ENCODE measurements around the gene CYBA.
A peak's percentile ranks its signal among the peaks of the same experiment; 100 is the strongest.

Gene CYBA

DNA sequence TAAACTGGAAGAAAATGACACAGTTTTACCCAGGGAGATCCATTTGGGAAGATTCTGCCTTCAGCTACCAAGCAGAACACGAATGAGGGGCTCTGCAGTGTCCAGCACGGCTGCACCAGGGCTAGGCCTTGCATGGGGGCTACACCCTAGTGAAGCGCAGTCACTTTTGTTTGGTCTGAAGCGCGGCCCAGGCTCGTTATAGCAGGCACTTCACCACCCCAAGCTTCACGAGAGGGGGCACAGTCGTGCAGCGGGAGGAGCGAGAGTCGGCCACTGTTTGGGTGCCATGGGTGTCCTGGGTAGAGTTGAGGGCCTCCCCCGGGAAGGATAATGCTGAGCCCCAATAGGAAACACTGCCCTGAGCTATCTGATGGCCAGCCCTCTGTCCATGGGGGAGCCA, 34.1 kb downstream of the CYBA start:
- no peak overlapping the region for H3K27ac ChIP-seq
- POLR2A ChIA-PET (ENCODE audit: low non-redundant PET): no interaction called here
- CTCF ChIA-PET: interaction anchor here (1.0 kb wide), 1 partner anchor 9 kb away, joined by 6 read pairs; no protein-coding TSS in a partner anchor

DNA sequence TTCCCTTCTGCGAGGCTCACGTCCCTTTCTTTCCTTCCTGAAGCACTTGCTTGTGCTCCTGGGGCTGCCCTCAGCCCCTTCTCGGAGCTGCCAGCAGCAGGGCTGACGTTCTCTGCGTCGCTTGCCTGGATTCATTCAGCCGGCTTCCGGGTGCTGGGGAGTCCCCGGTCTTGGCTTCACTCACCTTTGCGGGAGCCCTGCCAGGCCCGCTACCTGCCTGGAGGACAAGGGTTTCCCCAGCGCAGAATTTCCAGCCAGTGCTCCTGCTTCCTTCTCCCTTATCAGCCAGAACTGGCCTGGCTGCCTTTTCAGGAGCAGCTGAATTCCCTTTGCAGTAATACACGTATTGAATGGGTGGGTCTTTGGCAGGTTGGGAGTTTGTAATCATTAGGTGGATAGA, 34.5 kb downstream of the CYBA start:
- CTCF ChIA-PET: no interaction called here
- peak overlapping the region; percentile 14 for H3K27ac ChIP-seq

More for the DNA sequence above, 34.1 kb downstream of the CYBA start:
- TF ChIP-seq, protein P1, sequence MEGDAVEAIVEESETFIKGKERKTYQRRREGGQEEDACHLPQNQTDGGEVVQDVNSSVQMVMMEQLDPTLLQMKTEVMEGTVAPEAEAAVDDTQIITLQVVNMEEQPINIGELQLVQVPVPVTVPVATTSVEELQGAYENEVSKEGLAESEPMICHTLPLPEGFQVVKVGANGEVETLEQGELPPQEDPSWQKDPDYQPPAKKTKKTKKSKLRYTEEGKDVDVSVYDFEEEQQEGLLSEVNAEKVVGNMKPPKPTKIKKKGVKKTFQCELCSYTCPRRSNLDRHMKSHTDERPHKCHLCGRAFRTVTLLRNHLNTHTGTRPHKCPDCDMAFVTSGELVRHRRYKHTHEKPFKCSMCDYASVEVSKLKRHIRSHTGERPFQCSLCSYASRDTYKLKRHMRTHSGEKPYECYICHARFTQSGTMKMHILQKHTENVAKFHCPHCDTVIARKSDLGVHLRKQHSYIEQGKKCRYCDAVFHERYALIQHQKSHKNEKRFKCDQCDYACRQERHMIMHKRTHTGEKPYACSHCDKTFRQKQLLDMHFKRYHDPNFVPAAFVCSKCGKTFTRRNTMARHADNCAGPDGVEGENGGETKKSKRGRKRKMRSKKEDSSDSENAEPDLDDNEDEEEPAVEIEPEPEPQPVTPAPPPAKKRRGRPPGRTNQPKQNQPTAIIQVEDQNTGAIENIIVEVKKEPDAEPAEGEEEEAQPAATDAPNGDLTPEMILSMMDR (conservative IDR thresholded peaks at IDR 0.05; ENCODE audit: low read depth): no peak
- no peak for DNase-seq (ENCODE audit: low spot score)

DNA sequence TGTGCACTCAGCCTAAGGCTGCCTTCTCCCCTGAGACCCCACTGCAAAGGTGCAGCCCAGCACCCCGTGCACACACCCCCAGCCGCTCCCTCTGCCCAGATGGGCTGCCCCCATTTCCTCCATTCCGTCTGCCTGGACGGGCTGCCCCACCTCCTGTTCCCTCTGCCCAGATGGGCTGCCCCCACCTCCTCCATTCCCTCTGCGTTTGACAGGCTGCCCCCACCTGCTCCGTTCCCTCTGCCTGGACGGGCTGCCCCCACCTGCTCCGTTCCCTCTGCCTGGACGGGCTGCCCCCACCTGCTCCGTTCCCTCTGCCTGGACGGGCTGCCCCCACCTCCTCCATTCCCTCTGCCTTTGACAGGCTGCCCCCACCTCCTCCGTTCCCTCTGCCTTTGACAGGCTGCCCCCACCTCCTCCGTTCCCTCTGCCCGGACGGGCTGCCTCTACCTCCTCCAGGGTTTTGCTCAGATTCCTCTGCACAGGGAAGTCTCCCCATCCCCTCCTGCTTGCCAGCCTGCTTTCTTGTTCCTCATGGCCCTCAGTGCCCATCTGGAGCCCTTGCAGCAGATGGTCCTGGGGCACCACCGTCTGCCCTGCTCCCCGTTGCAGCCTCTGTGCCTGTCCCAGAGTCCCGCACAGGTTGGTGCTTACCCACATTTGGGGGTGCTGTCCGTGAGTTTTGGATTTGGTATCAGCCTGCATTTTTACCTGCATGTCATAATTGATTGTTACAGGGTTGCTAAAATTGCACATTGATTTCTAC, 35.9 kb downstream of the CYBA start:
- TF ChIP-seq, protein P1 (conservative IDR thresholded peaks at IDR 0.05; ENCODE audit: low read depth): no peak
- H3K27ac ChIP-seq: peak overlapping the region; percentile 14; the same call in 1 of the 2 replicates
- ChIA-PET POLR2A (ENCODE audit: low non-redundant PET) (no interaction called here), CTCF (no interaction called here)
- no peak for DNase-seq (ENCODE audit: low spot score)

More for the DNA sequence above, 34.5 kb downstream of the CYBA start:
- POLR2A ChIA-PET (ENCODE audit: low non-redundant PET): no interaction called here
- DNase-seq (ENCODE audit: low spot score): no peak
- TF ChIP-seq, protein P1 (conservative IDR thresholded peaks at IDR 0.05; ENCODE audit: low read depth): no peak

DNA sequence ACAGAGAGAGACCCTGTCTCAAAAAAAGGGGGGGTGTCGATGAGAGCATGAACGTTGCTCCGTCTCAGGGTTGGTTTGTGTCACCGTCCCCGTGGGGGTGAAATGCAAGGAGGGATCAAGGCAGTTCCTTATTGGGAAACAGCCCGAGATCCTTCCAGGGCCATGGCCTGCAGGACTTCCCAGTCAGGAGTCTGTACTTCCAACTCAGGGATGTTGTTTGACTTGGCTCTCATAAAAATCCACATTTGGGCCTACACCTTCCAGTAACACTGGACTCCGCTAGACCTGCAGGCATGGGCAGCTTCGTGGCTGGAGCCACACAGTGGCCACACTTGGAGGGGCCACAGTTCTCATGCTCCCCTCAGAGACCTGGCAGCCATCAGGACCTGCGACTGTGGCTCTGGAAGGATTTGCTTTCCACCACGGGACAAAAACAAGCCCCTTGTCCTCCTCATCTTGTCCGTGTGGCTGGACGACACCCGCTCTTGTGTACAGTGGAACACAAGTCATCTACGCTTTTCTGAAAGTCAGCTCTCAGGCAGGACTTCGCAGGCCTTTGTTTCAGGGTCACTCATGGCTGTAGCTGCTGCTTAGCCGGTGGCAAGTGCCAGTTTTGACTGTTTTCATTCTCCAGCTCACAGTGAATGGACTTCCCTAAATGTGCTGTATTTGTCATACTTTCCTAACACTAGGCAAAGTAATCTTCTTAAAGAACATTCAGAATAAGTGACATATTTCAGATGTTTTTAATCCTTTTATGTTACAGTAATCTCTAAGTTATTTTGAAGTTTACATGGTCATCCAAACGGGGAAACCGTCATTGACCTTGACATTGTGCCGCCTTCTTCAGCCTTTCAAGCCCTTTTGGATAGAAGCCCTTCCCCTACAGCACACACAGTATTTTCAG, 36.7 kb downstream of the CYBA start:
- DNase-seq (ENCODE audit: low spot score): no peak
- POLR2A ChIA-PET (ENCODE audit: low non-redundant PET): no interaction called here
- CTCF ChIA-PET: no interaction called here
- TF ChIP-seq, protein P1 (conservative IDR thresholded peaks at IDR 0.05; ENCODE audit: low read depth): no peak
- no peak overlapping the region for H3K27ac ChIP-seq

DNA sequence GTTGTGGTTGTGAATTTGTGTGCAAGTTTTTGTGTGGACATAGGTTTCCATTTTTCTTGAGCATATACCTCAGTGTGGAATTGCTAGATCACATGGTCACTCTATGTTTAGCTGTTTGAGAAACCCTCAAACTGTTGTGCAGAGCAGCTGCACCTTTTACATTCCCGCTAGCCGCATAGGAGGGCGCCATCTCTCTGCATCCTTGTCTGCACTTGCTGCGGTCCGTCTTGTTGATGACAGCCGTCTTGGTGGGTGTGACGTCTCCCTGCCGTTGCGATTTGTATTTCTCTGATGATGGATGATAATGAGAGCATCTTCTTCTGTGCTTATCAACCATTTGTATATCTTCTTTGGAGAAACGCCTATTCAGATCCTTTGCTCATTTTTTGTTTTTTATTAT, 37.6 kb downstream of the CYBA start:
- H3K27ac ChIP-seq: no peak overlapping the region
- POLR2A ChIA-PET (ENCODE audit: low non-redundant PET): no interaction called here
- TF ChIP-seq, protein P1 (conservative IDR thresholded peaks at IDR 0.05; ENCODE audit: low read depth): no peak
- CTCF ChIA-PET: interaction anchor here (0.7 kb wide), 1 partner anchor 10 kb away, joined by 3 read pairs; no protein-coding TSS in a partner anchor
- no peak for DNase-seq (ENCODE audit: low spot score)
